Stimulated activated CD4-positive, alpha-beta T cell treated with anti-CD3 and anti-CD28 coated beads, Interleukin-1b, Interleukin-23, amount 100 ng/mL, for 4 hours (primary cell): Measurements from ENCODE around the gene METTL21A.
A peak's percentile ranks its signal among the peaks of the same experiment; 100 is the strongest.
"Not testable (repeated sequence)": the region's sequence is repeated elsewhere in the genome, so short reads cannot be mapped to it uniquely, and the experiment has no call there.

Experiments used
- DNase-seq, 2 donors: peaks; one replicate each; pipeline ENCODE4 v3.0.0-alpha.2; 2020; ENCODE audit warnings: low read depth in 2 of 2

METTL21A gene

GRCh38 chr2:207625014-207625907 is at the start of gene METTL21A:
Gene METTL21A (minus strand): TSS chr2:207625394. CDS start chr2:207624375, 1,019 bp downstream.
- peak; percentile 92 to 93 for DNase-seq

GRCh38 chr2:207674826-207675225 is 49.6 kb upstream of the METTL21A start:
- no peak for DNase-seq

- no peak for DNase-seq
Measured at GRCh38 chr2:207674266-207674774, 49.1 kb upstream of the METTL21A start.

- no peak for DNase-seq
Measured at GRCh38 chr2:207673431-207673830, 48.2 kb upstream of the METTL21A start.

GRCh38 chr2:207670887-207671286 is 45.7 kb upstream of the METTL21A start:
- DNase-seq = no peak

- no peak for DNase-seq
Measured at GRCh38 chr2:207663870-207664545, 38.8 kb upstream of the METTL21A start.

GRCh38 chr2:207662203-207662602 is 37.0 kb upstream of the METTL21A start:
- DNase-seq = no peak

- DNase-seq = no peak
Measured at GRCh38 chr2:207660994-207661393, 35.8 kb upstream of the METTL21A start.

- no peak for DNase-seq
Measured at GRCh38 chr2:207658156-207658555, 33.0 kb upstream of the METTL21A start.

GRCh38 chr2:207655000-207655399 is 29.8 kb upstream of the METTL21A start:
- no peak for DNase-seq

- not testable (repeated sequence) for DNase-seq
Measured at GRCh38 chr2:207646582-207646981, 21.4 kb upstream of the METTL21A start.

- no peak for DNase-seq
Measured at GRCh38 chr2:207643892-207644291, 18.7 kb upstream of the METTL21A start.

- no peak for DNase-seq
Measured at GRCh38 chr2:207640661-207641060, 15.5 kb upstream of the METTL21A start.

GRCh38 chr2:207640160-207640559 is 15.0 kb upstream of the METTL21A start:
- no peak for DNase-seq

GRCh38 chr2:207639288-207639687 is 14.1 kb upstream of the METTL21A start:
- DNase-seq = not testable (repeated sequence)

GRCh38 chr2:207635468-207636200 is 10.4 kb upstream of the METTL21A start:
- DNase-seq = no peak

- no peak for DNase-seq
Measured at GRCh38 chr2:207633686-207634085, 8.5 kb upstream of the METTL21A start.

GRCh38 chr2:207632575-207633493 is 7.6 kb upstream of the METTL21A start:
- DNase-seq = no peak

GRCh38 chr2:207630491-207630890 is 5.3 kb upstream of the METTL21A start:
- no peak for DNase-seq

- DNase-seq = no peak
Measured at GRCh38 chr2:207629553-207629952, 4.4 kb upstream of the METTL21A start.
